ENCODE results near the gene HERC2. TPM values are rescaled to one million over a fixed set of nuclear protein-coding genes. Genes with fewer than 3 reads are reported as not detected.

The HERC2 gene
- total and polyA plus RNA-seq, 2 of the 4 experiments (the other 2 are of a cell fraction): 20.8 to 28.9 TPM

DNA sequence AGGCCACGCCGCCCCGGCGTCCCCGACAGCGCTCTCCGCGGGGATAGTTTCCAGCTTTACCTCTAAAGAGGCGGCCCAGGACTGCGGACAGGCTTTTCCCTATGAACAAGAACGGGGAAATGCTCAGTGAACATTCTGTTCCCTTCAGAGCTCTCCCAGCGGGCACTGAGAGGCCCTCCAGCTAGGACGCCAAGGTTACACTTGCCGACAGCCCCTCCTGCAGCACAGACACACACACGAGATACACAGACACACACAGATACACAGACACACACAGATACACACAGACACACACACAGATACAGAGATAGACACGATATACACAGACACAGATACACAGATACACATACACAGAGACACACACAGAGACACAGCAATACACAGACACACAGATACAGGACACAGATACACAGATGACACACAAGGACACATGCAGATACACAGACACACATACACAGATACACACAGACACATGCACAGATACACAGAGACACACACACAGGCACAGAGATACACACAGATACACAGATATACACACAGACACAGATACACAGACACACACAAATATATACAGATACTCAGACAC lies 222.3 kb downstream of the HERC2 start:
- no peak overlapping the region for H2BK20ac ChIP-seq (ENCODE audit: low read depth, low read length)
- H3K79me1 ChIP-seq (ENCODE audit: low read depth in 1 of 2, low read length in 2 of 2): no peaks in the 10 kb centered on the region
- dilution Hi-C loops (cut with HindIII; ENCODE audit: low sequenced_read_pairs, unreplicated experiment) (no loop called here), intact Hi-C loops (cut with micrococcal nuclease) (no loop called here), in situ Hi-C loops (cut with MboI; ENCODE audit: low sequenced_read_pairs) (loop anchor here (25.0 kb wide), 1 partner anchor 1212 kb away; no protein-coding TSS in a partner anchor)
- no peaks in the 10 kb centered on the region for H4K20me1 ChIP-seq (ENCODE audit: insufficient read depth, low read length)
- no peak overlapping the region for H2BK15ac ChIP-seq (ENCODE audit: low read depth, low read length)
- H3K4me3 ChIP-seq (ENCODE audit: insufficient read depth, low read depth, low read length): no peak overlapping the region
- no peak overlapping the region for H2AK5ac ChIP-seq (ENCODE audit: low read depth, low read length)
- TF ChIP-seq RAD21 (IDR thresholded peaks at IDR 0.05; ENCODE audit: low read length) (no peak), FOS (IDR thresholded peaks at IDR 0.05; ENCODE audit: low read depth, low read length) (no peak), NFE2L2 (IDR thresholded peaks at IDR 0.05; ENCODE audit: low read depth, low read length) (no peak), RFX5 (IDR thresholded peaks at IDR 0.05; ENCODE audit: low read depth, low read length) (no peak), MAZ (IDR thresholded peaks at IDR 0.05; ENCODE audit: borderline replicate concordance, low read depth, low read length) (no peak), MXI1 (IDR thresholded peaks at IDR 0.05; ENCODE audit: borderline replicate concordance, low read depth, low read length) (no peak), CEBPB (IDR thresholded peaks at IDR 0.05; ENCODE audit: low read depth, low read length) (no peak), SMC3 (IDR thresholded peaks at IDR 0.05; ENCODE audit: low read depth, low read length) (no peak), MAFK (IDR thresholded peaks at IDR 0.05; ENCODE audit: low read depth, low read length) (no peak), CHD1 (IDR thresholded peaks at IDR 0.05; ENCODE audit: low read depth, low read length) (no peak), POLR2A (IDR thresholded peaks at IDR 0.05; ENCODE audit: low read depth, low read length) (no peak)
- TF ChIP-seq, protein P1, sequence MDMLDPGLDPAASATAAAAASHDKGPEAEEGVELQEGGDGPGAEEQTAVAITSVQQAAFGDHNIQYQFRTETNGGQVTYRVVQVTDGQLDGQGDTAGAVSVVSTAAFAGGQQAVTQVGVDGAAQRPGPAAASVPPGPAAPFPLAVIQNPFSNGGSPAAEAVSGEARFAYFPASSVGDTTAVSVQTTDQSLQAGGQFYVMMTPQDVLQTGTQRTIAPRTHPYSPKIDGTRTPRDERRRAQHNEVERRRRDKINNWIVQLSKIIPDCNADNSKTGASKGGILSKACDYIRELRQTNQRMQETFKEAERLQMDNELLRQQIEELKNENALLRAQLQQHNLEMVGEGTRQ (IDR thresholded peaks at IDR 0.05; ENCODE audit: low read depth, low read length): no peak
- H2AK9ac ChIP-seq (replicated peaks; ENCODE audit: low read depth, low read length, poor library complexity): peak overlapping the region; percentile 13
- no TSS peak for BruUV-seq (replicated peaks)
- H2AFZ ChIP-seq (replicated peaks; ENCODE audit: low read length, poor library complexity): peak overlapping the region; percentile 67
- no peak overlapping the region for H2BK120ac ChIP-seq (ENCODE audit: low read depth, low read length)
- H3K9ac ChIP-seq (ENCODE audit: low read depth, low read length): no peak overlapping the region
- H3K4ac ChIP-seq (ENCODE audit: low read depth, low read length): no peak overlapping the region
- no peak overlapping the region for H3K23ac ChIP-seq (ENCODE audit: low read depth, low read length)
- H3K36me3 ChIP-seq (ENCODE audit: control insufficient read depth, insufficient read depth, low read length): no peaks in the 10 kb centered on the region
- ChIA-PET POLR2A (ENCODE audit: unreplicated experiment) (no interaction called here), CTCF (interaction anchor here (1.6 to 1.7 kb wide), 2 partner anchors 8 to 26 kb away, joined by 4 to 6 read pairs; no protein-coding TSS in a partner anchor)
- peaks cover 2% of the 10 kb centered on the region; the same call in 1 of the 2 replicates for H3K4me1 ChIP-seq (ENCODE audit: control insufficient read depth, insufficient read depth, low read length)
- peaks cover 55% of the 10 kb centered on the region for H3K27me3 ChIP-seq (ENCODE audit: control insufficient read depth, insufficient read depth, low read length)
- no peak overlapping the region for H3K56ac ChIP-seq (ENCODE audit: extremely low read depth, insufficient read depth, low read length)
- H3K9me1 ChIP-seq (ENCODE audit: insufficient read depth, low read length): no peaks in the 10 kb centered on the region
- ATAC-seq (ENCODE audit: low read depth) (no peak; the same call in 1 of the 2 replicates), DNase-seq (no peak)
- no peak overlapping the region for H4K5ac ChIP-seq (ENCODE audit: low read depth, low read length)
- no peak overlapping the region for H3K18ac ChIP-seq (ENCODE audit: low read depth, low read length)
- WGBS, 2 experiments (ENCODE audit: extremely low coverage in 2 of 2, insufficient read length in 1 of 2): 19% methylated on average over 13 of the region's 16 CpGs; no CpG with 5 or more reads in 1 of the 2 experiments
- H3K27ac ChIP-seq (ENCODE audit: insufficient read depth, low read length): no peak overlapping the region
- H3K9me3 ChIP-seq (ENCODE audit: control insufficient read depth, insufficient read depth, low read length): no peaks in the 10 kb centered on the region
- peak overlapping the region; percentile 26; the same call in 1 of the 2 replicates for H3K4me2 ChIP-seq (ENCODE audit: low read depth, low read length)
- no peak overlapping the region for H4K91ac ChIP-seq (ENCODE audit: insufficient read depth, low read depth, low read length)
- H3K14ac ChIP-seq (replicated peaks; ENCODE audit: low read depth, low read length): no peak overlapping the region
- H4K8ac ChIP-seq (ENCODE audit: low read depth in 2 of 2, low read length in 2 of 2): no peak overlapping the region
- H2BK5ac ChIP-seq (ENCODE audit: low read depth, low read length, poor library complexity, severe bottlenecking): no peak overlapping the region
